ENCODE measurements around the gene MTSS2. TPM values are rescaled to one million over a fixed set of nuclear protein-coding genes. Genes with fewer than 3 reads are reported as not detected.

The MTSS2 gene
- total RNA-seq, 1 experiment from 2014 or later = 64.1 TPM

DNA sequence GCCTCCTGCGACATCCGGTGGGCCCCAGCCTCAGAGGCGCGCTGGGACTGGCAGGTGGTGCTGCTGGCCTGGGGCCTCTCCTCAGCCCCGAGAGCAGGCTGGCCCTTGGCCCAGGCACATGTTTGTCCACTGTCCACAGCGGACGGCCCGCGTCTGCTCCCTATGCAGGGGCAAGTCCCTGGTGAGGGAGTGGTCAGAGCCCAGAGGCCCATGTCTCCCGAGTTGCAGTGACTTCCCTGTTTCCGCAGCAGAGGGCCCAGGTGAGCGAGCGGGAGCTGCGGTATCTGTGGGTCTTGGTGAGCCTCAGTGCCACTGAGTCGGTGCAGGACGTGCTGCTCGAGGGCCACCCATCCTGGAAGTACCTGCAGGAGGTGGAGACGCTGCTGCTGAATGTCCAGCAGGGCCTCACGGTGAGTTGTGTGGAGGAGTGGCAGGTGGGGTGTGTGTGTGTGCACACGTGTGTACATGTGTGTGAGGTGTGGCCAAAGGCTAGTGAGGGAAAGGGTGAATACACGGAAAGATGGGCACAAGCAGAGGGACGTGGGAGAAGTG, 29.1 kb downstream of the MTSS2 start:
- TF ChIP-seq, protein P1, sequence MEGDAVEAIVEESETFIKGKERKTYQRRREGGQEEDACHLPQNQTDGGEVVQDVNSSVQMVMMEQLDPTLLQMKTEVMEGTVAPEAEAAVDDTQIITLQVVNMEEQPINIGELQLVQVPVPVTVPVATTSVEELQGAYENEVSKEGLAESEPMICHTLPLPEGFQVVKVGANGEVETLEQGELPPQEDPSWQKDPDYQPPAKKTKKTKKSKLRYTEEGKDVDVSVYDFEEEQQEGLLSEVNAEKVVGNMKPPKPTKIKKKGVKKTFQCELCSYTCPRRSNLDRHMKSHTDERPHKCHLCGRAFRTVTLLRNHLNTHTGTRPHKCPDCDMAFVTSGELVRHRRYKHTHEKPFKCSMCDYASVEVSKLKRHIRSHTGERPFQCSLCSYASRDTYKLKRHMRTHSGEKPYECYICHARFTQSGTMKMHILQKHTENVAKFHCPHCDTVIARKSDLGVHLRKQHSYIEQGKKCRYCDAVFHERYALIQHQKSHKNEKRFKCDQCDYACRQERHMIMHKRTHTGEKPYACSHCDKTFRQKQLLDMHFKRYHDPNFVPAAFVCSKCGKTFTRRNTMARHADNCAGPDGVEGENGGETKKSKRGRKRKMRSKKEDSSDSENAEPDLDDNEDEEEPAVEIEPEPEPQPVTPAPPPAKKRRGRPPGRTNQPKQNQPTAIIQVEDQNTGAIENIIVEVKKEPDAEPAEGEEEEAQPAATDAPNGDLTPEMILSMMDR (IDR thresholded peaks at IDR 0.05; ENCODE audit: insufficient read depth in 1 of 2, low read depth in 1 of 2, low read length in 1 of 2, severe bottlenecking in 1 of 2, unreplicated experiment in 1 of 2) = peak in 1 of 2 experiments; percentile 16
- no TSS peak for BruUV-seq (replicated peaks)
- DNase-seq = peak in 1 of 2 experiments; percentile 38
- POLR2A ChIA-PET = no interaction called here
- Mint-ChIP-seq H3K36me3 (ENCODE audit: insufficient read depth, unreplicated experiment) (no peaks in the 10 kb centered on the region), H3K27ac (ENCODE audit: unreplicated experiment) (no peak overlapping the region), H3K4me3 (ENCODE audit: unreplicated experiment) (no peak overlapping the region), H3K9me3 (ENCODE audit: unreplicated experiment) (no peaks in the 10 kb centered on the region), H3K27me3 (ENCODE audit: insufficient read depth, unreplicated experiment) (no peaks in the 10 kb centered on the region), H3K4me1 (ENCODE audit: low read depth, unreplicated experiment) (peaks cover 7% of the 10 kb centered on the region)
- Histone ChIP-seq H3K4me1 (no peaks in the 10 kb centered on the region), H3K9me3 (no peaks in the 10 kb centered on the region), H3K27me3 (replicated peaks; ENCODE audit: control insufficient read depth, insufficient read depth, low read length) (no peaks in the 10 kb centered on the region), H3K4me3 (ENCODE audit: low read depth, low read length) (no peak overlapping the region), H3K36me3 (ENCODE audit: control insufficient read depth, insufficient read depth, low read length) (no peaks in the 10 kb centered on the region)
- intact Hi-C loops (cut with micrococcal nuclease; ENCODE audit: unreplicated experiment) = loop anchor here (2.0 kb wide), 1 partner anchor 114 kb away; no protein-coding TSS in a partner anchor
- CTCF ChIA-PET = interaction anchor here (0.6 kb wide), 1 partner anchor 193 kb away, joined by 8 read pairs; no protein-coding TSS in a partner anchor

DNA sequence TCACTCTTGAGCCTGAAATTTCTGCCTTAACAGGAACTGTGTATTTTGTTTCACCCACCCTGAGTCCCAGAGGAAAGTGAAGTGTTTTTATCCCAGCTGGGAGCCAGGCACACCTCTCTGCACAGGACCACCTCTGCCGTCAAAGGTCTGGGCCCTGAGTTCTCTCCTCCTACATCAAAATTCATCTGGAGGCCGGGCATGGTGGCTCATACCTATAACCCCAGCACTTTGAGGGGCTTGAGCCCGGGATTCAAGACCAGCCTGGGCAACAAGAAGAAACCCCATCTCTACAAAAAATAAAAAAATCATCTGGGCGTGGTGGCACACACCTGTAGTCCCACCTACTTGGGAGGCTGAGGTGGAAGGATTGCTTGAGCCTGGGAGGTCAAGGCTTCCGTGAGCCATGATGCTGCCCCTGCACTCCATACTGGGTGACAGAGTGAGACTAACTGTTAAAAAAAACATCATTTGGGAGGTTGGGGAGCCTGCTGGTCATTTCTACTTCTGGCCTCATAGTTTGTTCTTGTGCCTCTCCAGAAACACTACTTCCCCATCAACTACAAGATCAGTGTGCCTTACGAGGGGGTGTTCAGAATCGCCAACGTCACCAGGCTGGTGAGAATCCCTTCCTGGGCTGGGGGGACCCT, 29.7 kb downstream of the MTSS2 start:
- intact Hi-C loops (cut with micrococcal nuclease; ENCODE audit: unreplicated experiment) = loop anchor here (2.0 kb wide), 1 partner anchor 115 kb away; no protein-coding TSS in a partner anchor
- no TSS peak for BruUV-seq (replicated peaks)
- no peaks in the 10 kb centered on the region for H3K36me3 ChIP-seq (ENCODE audit: control insufficient read depth, insufficient read depth, low read length)
- no peak for DNase-seq
- peaks cover 11% of the 10 kb centered on the region for H3K4me1 Mint-ChIP-seq (ENCODE audit: low read depth, unreplicated experiment)
- TF ChIP-seq, protein P1 (IDR thresholded peaks at IDR 0.05; ENCODE audit: insufficient read depth in 1 of 2, low read depth in 1 of 2, low read length in 1 of 2, severe bottlenecking in 1 of 2, unreplicated experiment in 1 of 2) = no peak
- no peak overlapping the region for H3K4me3 ChIP-seq (ENCODE audit: low read depth, low read length)
- H3K27ac Mint-ChIP-seq (ENCODE audit: unreplicated experiment) = no peak overlapping the region
- no peaks in the 10 kb centered on the region for H3K27me3 ChIP-seq (replicated peaks; ENCODE audit: control insufficient read depth, insufficient read depth, low read length)
- H3K27me3 Mint-ChIP-seq (ENCODE audit: insufficient read depth, unreplicated experiment) = no peaks in the 10 kb centered on the region
- H3K4me3 Mint-ChIP-seq (ENCODE audit: unreplicated experiment) = no peak overlapping the region
- no peaks in the 10 kb centered on the region for H3K9me3 Mint-ChIP-seq (ENCODE audit: unreplicated experiment)
- H3K9me3 ChIP-seq = no peaks in the 10 kb centered on the region
- H3K36me3 Mint-ChIP-seq (ENCODE audit: insufficient read depth, unreplicated experiment) = no peaks in the 10 kb centered on the region
- ChIA-PET POLR2A (no interaction called here), CTCF (no interaction called here)
- H3K4me1 ChIP-seq = no peaks in the 10 kb centered on the region

DNA sequence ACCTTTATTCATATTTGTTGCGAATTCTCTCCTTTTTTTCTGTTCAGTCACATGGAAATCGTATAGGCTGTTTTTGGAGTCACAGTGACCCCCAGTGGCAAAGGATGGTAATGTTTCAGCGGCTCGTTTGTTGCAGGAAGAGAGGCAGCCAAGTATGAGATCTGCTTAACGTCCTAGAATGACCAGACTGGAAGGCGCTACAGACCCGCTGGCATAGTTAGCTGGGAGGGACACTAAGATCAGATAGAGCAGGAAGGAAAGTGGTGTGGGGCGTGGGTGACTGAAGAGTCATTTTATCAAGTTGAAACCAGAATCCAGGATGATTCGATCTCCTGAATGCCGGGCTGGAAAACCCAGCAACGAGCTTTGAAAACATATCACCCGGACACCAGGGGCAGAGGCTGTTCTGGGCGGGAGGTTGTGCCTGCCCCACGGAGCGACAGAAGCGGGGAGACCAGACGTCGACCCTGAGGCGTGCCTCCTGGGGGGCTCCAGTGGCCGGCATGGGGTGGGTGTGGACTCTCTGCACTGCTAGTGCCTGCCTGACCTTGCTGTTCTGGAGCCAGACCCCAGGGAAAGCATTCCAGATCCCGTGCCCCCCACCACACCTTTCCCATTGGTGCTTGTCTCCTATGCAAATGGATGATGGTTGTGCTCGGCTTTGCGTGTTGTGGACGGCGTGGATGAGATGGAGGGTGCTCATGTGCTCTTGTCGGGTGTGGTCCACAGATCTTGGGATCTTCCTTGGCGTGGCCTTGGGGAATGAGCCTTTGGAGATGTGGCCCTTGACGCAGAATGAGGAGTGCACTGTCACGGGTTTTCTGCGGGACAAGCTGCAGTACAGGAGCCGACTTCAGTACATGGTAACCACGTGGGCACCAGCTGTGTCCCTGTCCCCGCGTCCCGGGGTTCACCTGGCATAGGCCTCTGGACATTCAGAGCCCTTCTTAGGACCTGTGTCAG, 31.8 kb downstream of the MTSS2 start:
- peak; percentile 81 to 91 for DNase-seq
- H3K4me1 ChIP-seq = no peaks in the 10 kb centered on the region
- H3K27me3 Mint-ChIP-seq (ENCODE audit: insufficient read depth, unreplicated experiment) = no peaks in the 10 kb centered on the region
- H3K27ac Mint-ChIP-seq (ENCODE audit: unreplicated experiment) = no peak overlapping the region
- BruUV-seq (replicated peaks) = no TSS peak
- H3K4me1 Mint-ChIP-seq (ENCODE audit: low read depth, unreplicated experiment) = peaks cover 12% of the 10 kb centered on the region
- no peaks in the 10 kb centered on the region for H3K9me3 ChIP-seq
- ChIA-PET CTCF (interaction anchor here (0.5 to 1.9 kb wide), 12 partner anchors 40 to 658 kb away, joined by 3 to 12 read pairs (median 3); no protein-coding TSS in a partner anchor), POLR2A (no interaction called here)
- no peaks in the 10 kb centered on the region for H3K9me3 Mint-ChIP-seq (ENCODE audit: unreplicated experiment)
- H3K4me3 Mint-ChIP-seq (ENCODE audit: unreplicated experiment) = peak overlapping the region; percentile 49
- H3K27me3 ChIP-seq (replicated peaks; ENCODE audit: control insufficient read depth, insufficient read depth, low read length) = no peaks in the 10 kb centered on the region
- H3K36me3 ChIP-seq (ENCODE audit: control insufficient read depth, insufficient read depth, low read length) = no peaks in the 10 kb centered on the region
- intact Hi-C loops (cut with micrococcal nuclease; ENCODE audit: unreplicated experiment) = loop anchor here (1.0 to 5.0 kb wide), 4 partner anchors 78 to 284 kb away; no protein-coding TSS in a partner anchor
- H3K36me3 Mint-ChIP-seq (ENCODE audit: insufficient read depth, unreplicated experiment) = no peaks in the 10 kb centered on the region
- TF ChIP-seq, protein P1 (IDR thresholded peaks at IDR 0.05; ENCODE audit: insufficient read depth in 1 of 2, low read depth in 1 of 2, low read length in 1 of 2, severe bottlenecking in 1 of 2, unreplicated experiment in 1 of 2) = peak; percentile 88 to 90
- H3K4me3 ChIP-seq (ENCODE audit: low read depth, low read length) = no peak overlapping the region

Measured in Caco-2 (cell line).